ENCODE results near the gene TMEM106C. TPM values are rescaled to one million over a fixed set of nuclear protein-coding genes. Genes with fewer than 3 reads are reported as not detected.

The TMEM106C gene
- total and polyA plus RNA-seq, 9 of the 15 experiments (the other 6 are each of a cell fraction or from before 2014, with no cell fraction given): 37.6 to 183 (median 57.2) TPM

GRCh38 chr12:47964106-47964728, 821 bp downstream of the TMEM106C start (continued):
- TF ChIP-seq CTCF (IDR thresholded peaks at IDR 0.05 in 2 of 3, conservative IDR thresholded peaks at IDR 0.05 in 1 of 3; ENCODE audit: insufficient read depth in 2 of 3, low read depth in 1 of 3, low read length in 3 of 3) (no peak), RUNX1 (IDR thresholded peaks at IDR 0.05; ENCODE audit: low read depth) (no peak), CUX1 (CRISPR knock-in tag; IDR thresholded peaks at IDR 0.05) (no peak), BCLAF1 (IDR thresholded peaks at IDR 0.05; ENCODE audit: borderline replicate concordance in 1 of 2, control insufficient read depth in 1 of 2, low read depth in 2 of 2, low read length in 1 of 2) (no peak), KAT2B (IDR thresholded peaks at IDR 0.05; ENCODE audit: low read depth, low read length) (no peak), RBM39 (optimal IDR thresholded peaks at IDR 0.05; ENCODE audit: low read depth, low read length) (no peak), MTA3 (IDR thresholded peaks at IDR 0.05; ENCODE audit: borderline replicate concordance) (no peak), ZNF395 (CRISPR knock-in tag; IDR thresholded peaks at IDR 0.05) (0 out of 2 replicates have a peak, but pooled peaks have one; percentile 37), NFE2 (IDR thresholded peaks at IDR 0.05; ENCODE audit: low read depth) (no peak), DNMT1 (IDR thresholded peaks at IDR 0.05) (no peak), SFPQ (IDR thresholded peaks at IDR 0.05; ENCODE audit: low read depth, low read length) (no peak)
